WI38 (cell line): ENCODE measurements around the gene PXN.

Source experiments
- H3K4me3 ChIP-seq: 2 replicates; pipeline ENCODE4 v1.5.1; 2011; ENCODE audit warnings: low read depth, mild to moderate bottlenecking, control low read depth, low read length
- TF ChIP-seq, protein P1 (sequence below): IDR thresholded peaks from 2 replicates; pipeline ENCODE4 v1.5.1; 2012; ENCODE audit warnings: low read depth, mild to moderate bottlenecking, control low read depth, low read length

The PXN gene

DNA sequence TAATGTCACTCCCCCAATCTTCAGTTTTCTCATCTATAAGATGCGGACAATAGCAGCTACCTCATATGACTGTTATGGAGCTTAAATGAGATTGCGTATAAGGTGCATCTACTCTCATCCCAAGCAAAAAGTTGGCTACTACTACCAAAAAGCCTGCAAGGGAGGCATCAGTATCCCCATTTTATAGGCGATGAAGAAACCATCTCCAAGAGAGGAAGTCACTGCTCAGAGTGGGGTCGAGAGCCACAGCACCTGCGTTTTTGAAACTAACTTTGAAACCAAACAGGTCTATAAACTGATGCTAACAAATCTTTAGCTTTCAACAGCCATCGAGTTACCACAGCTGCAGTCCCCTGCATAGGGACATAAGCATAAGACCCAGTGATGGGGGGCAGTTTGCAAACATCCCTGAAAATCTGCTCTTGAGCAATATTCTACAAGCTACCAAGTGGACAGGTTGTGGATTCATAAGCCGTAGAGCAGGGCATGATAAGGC, 74.5 kb downstream of the PXN start:
- no peak overlapping the region for H3K4me3 ChIP-seq
- TF ChIP-seq, protein P1, sequence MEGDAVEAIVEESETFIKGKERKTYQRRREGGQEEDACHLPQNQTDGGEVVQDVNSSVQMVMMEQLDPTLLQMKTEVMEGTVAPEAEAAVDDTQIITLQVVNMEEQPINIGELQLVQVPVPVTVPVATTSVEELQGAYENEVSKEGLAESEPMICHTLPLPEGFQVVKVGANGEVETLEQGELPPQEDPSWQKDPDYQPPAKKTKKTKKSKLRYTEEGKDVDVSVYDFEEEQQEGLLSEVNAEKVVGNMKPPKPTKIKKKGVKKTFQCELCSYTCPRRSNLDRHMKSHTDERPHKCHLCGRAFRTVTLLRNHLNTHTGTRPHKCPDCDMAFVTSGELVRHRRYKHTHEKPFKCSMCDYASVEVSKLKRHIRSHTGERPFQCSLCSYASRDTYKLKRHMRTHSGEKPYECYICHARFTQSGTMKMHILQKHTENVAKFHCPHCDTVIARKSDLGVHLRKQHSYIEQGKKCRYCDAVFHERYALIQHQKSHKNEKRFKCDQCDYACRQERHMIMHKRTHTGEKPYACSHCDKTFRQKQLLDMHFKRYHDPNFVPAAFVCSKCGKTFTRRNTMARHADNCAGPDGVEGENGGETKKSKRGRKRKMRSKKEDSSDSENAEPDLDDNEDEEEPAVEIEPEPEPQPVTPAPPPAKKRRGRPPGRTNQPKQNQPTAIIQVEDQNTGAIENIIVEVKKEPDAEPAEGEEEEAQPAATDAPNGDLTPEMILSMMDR = no peak

DNA sequence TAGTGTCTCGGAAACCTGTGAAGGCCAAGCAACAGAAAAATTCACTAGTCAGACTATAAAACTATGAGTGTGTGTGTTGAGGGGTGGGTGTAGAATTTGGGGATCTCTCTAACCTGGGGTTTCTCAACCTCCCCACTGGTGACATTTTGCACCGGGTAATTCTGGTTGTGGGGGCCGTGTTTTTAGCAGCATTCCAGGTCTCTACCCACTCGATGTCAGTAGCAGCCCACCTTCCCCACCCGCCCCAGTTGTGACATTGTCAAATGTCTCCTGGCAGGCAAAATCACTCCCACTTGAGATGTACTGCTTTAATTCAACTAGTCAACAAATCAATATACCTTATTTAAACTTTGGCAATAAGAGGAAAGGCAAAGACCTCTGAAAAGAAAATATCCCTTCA, 75.1 kb downstream of the PXN start:
- H3K4me3 ChIP-seq = no peak overlapping the region
- TF ChIP-seq, protein P1 = no peak

DNA sequence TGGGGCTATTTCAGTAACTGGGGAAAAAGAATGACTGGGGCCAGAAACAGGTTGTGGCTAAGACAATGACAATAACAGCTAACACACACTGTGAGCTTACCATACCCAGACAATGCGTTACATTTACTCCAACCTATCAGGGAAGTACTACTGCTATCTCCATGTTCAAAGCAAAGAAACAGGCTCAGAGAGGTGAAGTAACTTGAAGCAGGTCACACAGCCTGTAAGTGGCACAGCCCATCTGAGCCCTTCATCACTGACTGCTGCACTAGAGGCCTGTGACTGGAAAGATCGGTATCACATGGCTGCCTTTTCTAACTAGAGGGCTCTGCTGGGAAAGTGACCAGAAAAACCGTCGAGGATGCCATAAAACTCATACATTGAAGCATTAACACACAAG, 78.9 kb downstream of the PXN start:
- TF ChIP-seq, protein P1 = no peak
- no peak overlapping the region for H3K4me3 ChIP-seq

DNA sequence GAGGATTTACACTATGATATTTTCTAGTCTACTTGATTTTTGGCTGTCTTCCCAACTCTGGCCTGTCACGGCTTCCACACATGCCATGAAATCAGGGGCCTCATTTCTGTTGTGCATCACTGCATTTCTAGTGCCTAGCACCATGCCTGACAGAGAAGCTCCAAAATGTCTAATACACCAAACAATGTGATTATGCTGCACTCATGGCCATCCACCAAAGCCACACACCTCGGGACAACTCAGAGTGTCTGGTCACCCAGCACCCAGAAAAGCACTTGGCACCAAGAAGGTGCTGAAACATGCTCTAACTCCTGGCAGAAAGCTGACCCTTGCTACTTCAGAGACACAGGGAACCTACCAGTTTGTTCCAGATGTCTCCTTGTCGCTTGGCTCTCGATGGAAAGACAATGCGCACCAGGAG, 82.3 kb downstream of the PXN start:
- TF ChIP-seq, protein P1 = no peak
- no peak overlapping the region for H3K4me3 ChIP-seq

DNA sequence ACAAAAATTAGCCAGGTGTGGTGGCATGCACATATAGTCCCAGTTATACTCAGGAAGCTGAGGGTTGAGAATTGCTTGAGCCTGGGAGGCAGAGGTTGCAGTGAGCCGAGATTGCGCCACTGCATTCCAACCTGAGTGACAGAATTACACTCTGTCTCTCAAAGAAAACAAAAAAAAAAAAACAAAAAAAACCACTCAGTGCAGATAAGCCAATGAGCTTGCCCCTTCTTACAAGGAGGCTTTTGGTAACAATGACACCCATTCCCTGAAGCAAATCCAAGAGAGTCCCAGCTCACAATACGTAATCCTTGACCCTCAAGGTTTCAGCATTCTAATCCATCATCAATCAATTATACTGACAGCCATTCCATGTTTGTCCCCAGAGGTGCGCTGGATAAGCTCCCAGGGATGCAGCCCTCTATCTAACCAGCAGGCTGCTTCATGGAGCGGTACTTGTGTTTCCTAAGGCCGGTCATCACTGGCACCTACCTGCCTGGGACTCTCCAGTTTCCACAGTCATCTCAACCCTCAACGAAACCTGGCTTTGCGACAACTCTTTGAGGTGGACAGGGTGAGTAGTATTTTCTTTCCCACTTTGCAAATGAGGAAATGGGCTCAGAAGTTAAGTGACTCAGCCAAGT, 83.4 kb downstream of the PXN start:
- TF ChIP-seq, protein P1 = no peak
- H3K4me3 ChIP-seq = no peak overlapping the region

DNA sequence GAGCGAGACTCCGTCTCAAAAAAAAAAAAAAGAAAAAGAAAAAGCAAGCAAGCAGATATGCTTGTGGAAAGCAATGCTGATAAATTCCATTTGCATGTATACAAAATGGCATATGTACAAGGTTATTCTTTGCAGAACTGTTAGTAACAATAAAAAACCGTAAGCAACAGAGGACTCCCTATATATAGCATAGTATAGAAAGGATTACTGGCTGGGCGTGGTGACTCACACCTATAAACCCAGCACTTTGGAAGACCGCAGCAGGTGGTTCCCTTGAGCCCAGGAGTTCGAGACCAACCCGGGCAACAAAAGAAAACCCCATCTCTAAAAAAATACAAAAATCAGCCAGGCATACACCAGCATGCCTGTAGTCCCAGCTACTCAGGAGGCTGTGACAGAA, 84.6 kb downstream of the PXN start:
- no peak overlapping the region for H3K4me3 ChIP-seq
- TF ChIP-seq, protein P1 = no peak

- TF ChIP-seq, protein P1 = no peak
- no peak overlapping the region for H3K4me3 ChIP-seq
Observed at GRCh38 chr12:120175537-120175936, 90.0 kb downstream of the PXN start.
